B cell (primary cell): Measurements from ENCODE around the gene ZRSR2. TPM values are rescaled to one million over a fixed set of nuclear protein-coding genes. Genes with fewer than 3 reads are reported as not detected.

Experiments used
- ATAC-seq: fragments of 200-7000 bp; cut with Tn5 transposase; one replicate; pipeline ENCODE4 v1.10.0; 2021; ENCODE audit warnings: low read depth, mild to moderate bottlenecking, moderate number of reproducible peaks, moderate library complexity
- CTCF ChIA-PET: fragments of 350-600 bp; sonication (Branson Sonifier 250); formaldehyde crosslinking; loops from one replicate; lab custom pipeline; 2021; ENCODE audit warnings: antibody characterized with exemption, inconsistent platforms; lab: Charles Lee
- POLR2A ChIA-PET: fragments of 350-600 bp; sonication (Branson Sonifier 250); formaldehyde crosslinking; loops from one replicate; lab custom pipeline; 2021; ENCODE audit warnings: antibody characterized with exemption; lab: Charles Lee
- DNase-seq: peaks from one replicate; pipeline ENCODE4 v3.0.0; 2013
- H2AFZ ChIP-seq: 2 replicates; pipeline ENCODE4 v1.6.1; 2012; ENCODE audit warnings: mild to moderate bottlenecking, low read depth, low read length; ENCODE audit not compliant: insufficient read depth, poor library complexity, severe bottlenecking
- H3K27ac ChIP-seq, 2 donors: 1 replicate in 1 of 2; 2 replicates in 1 of 2; pipeline ENCODE4 v1.5.1; 2012 to 2013; ENCODE audit warnings: low read length in 2 of 2, mild to moderate bottlenecking in 2 of 2, moderate library complexity in 1 of 2
- H3K27me3 ChIP-seq, 4 experiments: fragments of 200-600 bp in 1 of 4; sonication (generic) in 1 of 4; replicated peaks in 1 of 4; 1 replicate in 2 of 4; 2 replicates in 2 of 4; pipeline versions ENCODE4 v1.6.1 to v1.7.0; 2013 to 2016; ENCODE audit warnings: low read length in 3 of 4, mild to moderate bottlenecking in 2 of 4, mixed read lengths in 1 of 4, moderate library complexity in 1 of 4; ENCODE audit not compliant: insufficient read depth in 4 of 4, control insufficient read depth in 3 of 4; ENCODE audit errors: control extremely low read depth in 1 of 4
- H3K36me3 ChIP-seq, 2 experiments: replicated peaks in 1 of 2; 1 replicate in 1 of 2; 2 replicates in 1 of 2; pipeline versions ENCODE4 v1.6.1 to v1.7.1; 2013; ENCODE audit warnings: low read length in 1 of 2; ENCODE audit not compliant: insufficient read depth in 2 of 2, control insufficient read depth in 1 of 2; ENCODE audit errors: control extremely low read depth in 1 of 2, extremely low read depth in 1 of 2
- H3K4me1 ChIP-seq, 2 donors: fragments of 200-600 bp in 1 of 2; sonication (generic) in 1 of 2; 1 replicate in 1 of 2; 2 replicates in 1 of 2; pipeline versions ENCODE4 v1.5.1 to v1.6.1; 2013 to 2017; ENCODE audit warnings: low read length in 2 of 2; ENCODE audit not compliant: control insufficient read depth in 2 of 2, insufficient read depth in 2 of 2
- H3K4me2 ChIP-seq: replicated peaks from 2 replicates; pipeline ENCODE3; 2012; ENCODE audit warnings: mild to moderate bottlenecking, low read depth, low read length; ENCODE audit not compliant: poor library complexity, severe bottlenecking
- H3K4me3 ChIP-seq, 5 experiments: fragments of 200-600 bp in 1 of 5; sonication (generic) in 1 of 5; 1 replicate in 3 of 5; 2 replicates in 2 of 5; pipeline versions ENCODE4 v1.5.1 to v1.7.0; 2011 to 2016; ENCODE audit warnings: low read length in 4 of 5, mild to moderate bottlenecking in 4 of 5, low read depth in 2 of 5, control low read depth in 1 of 5, moderate library complexity in 1 of 5; ENCODE audit not compliant: insufficient read depth in 1 of 5; ENCODE audit errors: control extremely low read depth in 1 of 5, extremely low read depth in 1 of 5
- H3K79me2 ChIP-seq: fragments of 200-600 bp; sonication (generic); one replicate; pipeline ENCODE4 v1.6.0; 2016; ENCODE audit warnings: low read length; ENCODE audit not compliant: control insufficient read depth, insufficient read depth
- H3K9ac ChIP-seq: fragments of 200-600 bp; sonication (generic); 2 replicates; pipeline ENCODE4 v1.6.1; 2017; ENCODE audit warnings: mild to moderate bottlenecking, low read length, moderate library complexity
- H3K9me3 ChIP-seq, 3 donors: one replicate each; pipeline versions ENCODE4 v1.6.1 to v1.7.1; 2013; ENCODE audit warnings: low read length in 2 of 3; ENCODE audit not compliant: control insufficient read depth in 2 of 3, insufficient read depth in 1 of 3; ENCODE audit errors: control extremely low read depth in 1 of 3
- H4K20me1 ChIP-seq: 2 replicates; pipeline ENCODE4 v1.6.0; 2012; ENCODE audit warnings: mild to moderate bottlenecking, low read length; ENCODE audit not compliant: insufficient read depth, control insufficient read depth, poor library complexity, severe bottlenecking
- H3K27ac Mint-ChIP-seq: one replicate; pipeline ENCODE4 v1.8.0; 2021; ENCODE audit warnings: mixed read lengths
- H3K27me3 Mint-ChIP-seq: one replicate; pipeline ENCODE4 v1.8.0; 2021; ENCODE audit warnings: mixed read lengths
- H3K4me1 Mint-ChIP-seq: one replicate; pipeline ENCODE4 v1.8.0; 2021; ENCODE audit warnings: mixed read lengths
- H3K4me3 Mint-ChIP-seq: one replicate; pipeline ENCODE4 v1.8.0; 2021; ENCODE audit warnings: mixed read lengths
- H3K9me3 Mint-ChIP-seq: one replicate; pipeline ENCODE4 v1.8.0; 2022; ENCODE audit warnings: mixed read lengths; ENCODE audit not compliant: insufficient read depth
- CTCF ChIP-seq: fragments of 200-600 bp; IDR thresholded peaks from one replicate; pipeline ENCODE4 v1.8.0; 2022; ENCODE audit warnings: antibody characterized with exemption, mild to moderate bottlenecking
- EZH2 ChIP-seq: IDR thresholded peaks from 2 replicates; pipeline ENCODE4 v1.6.1; 2012; ENCODE audit warnings: borderline replicate concordance, low read depth, mild to moderate bottlenecking, moderate library complexity, low read length; ENCODE audit not compliant: insufficient read depth, poor library complexity, severe bottlenecking
- WGBS: methylation state at CpG from one replicate; pipeline ENCODE4 v1.1.5; 2013; ENCODE audit warnings: missing lambda C conversion rate; ENCODE audit not compliant: insufficient coverage; 5-methylcytosine and 5-hydroxymethylcytosine counted together
- intact Hi-C: fragments of 100-400 bp; cut with micrococcal nuclease; formaldehyde crosslinking; loops from one replicate; pipeline ENCODE4 v1.10.0; 2022
- polyA minus RNA-seq: library from RNA; depleted of rRNA, polyadenylated mRNA; stranded (reverse); fragments of >200 nt; gene quantifications from 2 replicates; pipeline ENCODE4 v1.2.3, GENCODE V29; 2012
- polyA plus RNA-seq: library from polyadenylated mRNA; depleted of rRNA; stranded (reverse); fragments of >200 nt; gene quantifications from 2 replicates; pipeline ENCODE4 v1.2.3, GENCODE V29; 2012
- total RNA-seq, 2 donors: library from RNA; stranded (reverse); fragments of 120-200 nt in 1 of 2; gene quantifications; 1 replicate in 1 of 2; 2 replicates in 1 of 2; pipeline versions ENCODE4 v1.2.3 to v1.2.4, GENCODE V29; 2013 to 2022

ZRSR2 gene, protein sequence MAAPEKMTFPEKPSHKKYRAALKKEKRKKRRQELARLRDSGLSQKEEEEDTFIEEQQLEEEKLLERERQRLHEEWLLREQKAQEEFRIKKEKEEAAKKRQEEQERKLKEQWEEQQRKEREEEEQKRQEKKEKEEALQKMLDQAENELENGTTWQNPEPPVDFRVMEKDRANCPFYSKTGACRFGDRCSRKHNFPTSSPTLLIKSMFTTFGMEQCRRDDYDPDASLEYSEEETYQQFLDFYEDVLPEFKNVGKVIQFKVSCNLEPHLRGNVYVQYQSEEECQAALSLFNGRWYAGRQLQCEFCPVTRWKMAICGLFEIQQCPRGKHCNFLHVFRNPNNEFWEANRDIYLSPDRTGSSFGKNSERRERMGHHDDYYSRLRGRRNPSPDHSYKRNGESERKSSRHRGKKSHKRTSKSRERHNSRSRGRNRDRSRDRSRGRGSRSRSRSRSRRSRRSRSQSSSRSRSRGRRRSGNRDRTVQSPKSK
- 27.8 and 28.2 TPM in 2 replicates for total RNA-seq
- 20.3 TPM for total RNA-seq (2013)
- 28.6 and 45.2 TPM in 2 replicates for polyA plus RNA-seq
- 6.5 and 8.9 TPM in 2 replicates for polyA minus RNA-seq

DNA sequence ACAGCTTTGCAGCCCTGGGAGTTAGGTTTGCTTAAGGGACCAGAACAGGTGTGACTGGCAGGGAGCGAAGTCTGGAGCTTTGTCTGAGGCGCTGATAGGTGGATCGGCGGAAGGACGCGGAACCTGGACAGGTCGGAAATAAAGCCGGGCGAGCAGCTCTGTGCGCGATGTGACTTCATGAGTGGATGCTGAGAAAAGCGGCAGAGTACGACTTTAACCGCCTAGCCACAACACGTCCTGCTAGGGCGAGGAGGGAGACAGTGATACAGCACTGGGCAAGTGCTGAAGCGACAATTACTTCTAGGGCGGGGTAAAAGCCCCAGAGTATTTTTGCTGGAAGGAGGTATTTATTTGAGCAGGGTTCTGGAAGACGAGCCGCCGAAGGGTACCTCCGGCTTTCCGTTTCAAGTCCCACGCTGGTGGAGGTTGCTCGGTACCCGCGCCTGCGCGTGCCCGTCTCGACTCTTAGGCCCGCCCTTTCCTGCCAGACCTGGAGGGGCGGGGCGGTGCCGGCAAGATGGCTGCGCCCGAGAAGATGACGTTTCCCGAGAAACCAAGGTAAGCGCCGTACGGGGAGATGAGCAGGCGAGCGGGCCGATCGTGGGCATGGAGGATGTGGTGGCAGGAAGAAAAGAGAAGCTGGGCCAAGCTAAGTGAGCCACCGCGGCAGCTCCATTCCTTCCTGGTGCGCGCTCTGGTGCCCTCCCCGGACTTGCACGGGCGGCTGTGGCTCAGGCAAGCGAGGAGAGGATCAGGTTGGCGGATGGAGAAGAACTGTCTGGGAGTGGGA, at the start of gene ZRSR2:
TSS of gene ZRSR2 (plus strand) at position 506 of the 790 bp plus-strand sequence. CDS start at position 518, 12 bp downstream.
- peaks cover 20% of the 10 kb centered on the region for H3K4me1 Mint-ChIP-seq
- intact Hi-C loops, result loop anchor here (1.0 to 10.0 kb wide), 7 partner anchors 8 to 918 kb away; partner anchors contain the start of genes CA5B, FANCB, MOSPD2 and PIGA
- peak within 1 kb of the TSS; percentile 97 for H2AFZ ChIP-seq
- TF ChIP-seq EZH2 (no peak), CTCF (no peak)
- H3K79me2 ChIP-seq, result peaks cover 35% of the 10 kb centered on the region
- peak within 1 kb of the TSS; percentile 74 to 98 (median 88) for H3K4me3 ChIP-seq
- POLR2A ChIA-PET, result interaction anchor here (0.8 to 1.7 kb wide), 3 partner anchors 39 to 65 kb away, joined by 3 to 9 read pairs (median 3); partner anchors contain the start of genes AP1S2 and CA5B
- H3K9ac ChIP-seq, result peak within 1 kb of the TSS; percentile 93
- peak within 1 kb of the TSS; percentile 88 to 95 for H3K27ac ChIP-seq
- peaks cover 2 to 16% of the 10 kb centered on the region in 2 experiments for H3K36me3 ChIP-seq
- H3K4me3 Mint-ChIP-seq, result no peak within 1 kb of the TSS
- H3K9me3 ChIP-seq, result no peaks in the 10 kb centered on the region
- 0% methylated on average over 46 of the region's 55 CpGs for WGBS
- no peaks in the 10 kb centered on the region for H3K27me3 ChIP-seq
- H4K20me1 ChIP-seq, result peaks cover 13% of the 10 kb centered on the region
- H3K4me1 ChIP-seq, result peaks cover 25 to 27% of the 10 kb centered on the region in 2 donors
- peak; percentile 92 for ATAC-seq
- CTCF ChIA-PET, result interaction anchor here (0.9 kb wide), 1 partner anchor 65 kb away, joined by 3 read pairs; the partner anchor contains the start of gene AP1S2
- no peaks in the 10 kb centered on the region for H3K27me3 Mint-ChIP-seq
- peak; percentile 89 for DNase-seq
- peak within 1 kb of the TSS; percentile 80 for H3K4me2 ChIP-seq
- no peak within 1 kb of the TSS for H3K27ac Mint-ChIP-seq
- no peaks in the 10 kb centered on the region for H3K9me3 Mint-ChIP-seq
